Lower leg skin (tissue), 3 donors: ENCODE data around the gene BICDL2.

Source experiments
- CTCF ChIP-seq, 3 donors: fragments of 450-650 bp; IDR thresholded peaks; one replicate each; pipeline ENCODE4 v1.5.1; 2016; ENCODE audit warnings: antibody characterized with exemption in 3 of 3, mild to moderate bottlenecking in 3 of 3, moderate library complexity in 2 of 3
- POLR2A ChIP-seq, 2 donors: fragments of 450-650 bp; IDR thresholded peaks; one replicate each; pipeline ENCODE4 v1.6.1; 2016 to 2017; ENCODE audit warnings: antibody characterized with exemption in 2 of 2, mild to moderate bottlenecking in 1 of 2, moderate library complexity in 1 of 2

DNA sequence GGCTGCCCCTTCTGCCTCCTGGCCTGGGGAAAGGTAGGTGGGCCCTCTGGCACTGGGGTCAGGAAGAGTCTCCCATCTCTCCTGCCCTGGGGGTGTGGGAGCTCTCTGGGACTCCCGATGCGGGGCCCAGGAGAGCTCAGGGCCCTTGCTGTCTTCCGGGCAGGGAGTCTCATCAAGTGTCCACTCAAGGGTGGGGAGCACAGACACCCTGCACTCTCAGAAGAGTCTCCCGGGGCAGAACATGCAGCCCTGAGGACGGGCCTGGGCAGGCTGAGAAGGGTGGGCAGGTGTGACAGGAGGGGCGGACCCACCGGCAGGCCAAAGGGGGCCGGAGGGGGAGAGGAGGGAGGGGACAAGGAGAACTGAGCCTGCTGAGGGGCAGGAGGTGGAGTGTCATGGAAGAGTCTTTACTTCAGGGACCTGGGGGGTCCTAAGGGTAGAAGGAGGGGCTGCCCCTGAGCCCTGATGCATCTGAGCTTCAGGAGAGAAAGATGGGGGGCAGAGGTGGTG is 48.1 kb downstream of the BICDL2 start:
- TF ChIP-seq CTCF (IDR thresholded peaks at IDR 0.05) (no peak), POLR2A (IDR thresholded peaks at IDR 0.05) (no peak)
